Measurements from ENCODE around the gene ZNF175.

The ZNF175 gene

GRCh38 chr19:51587264-51588191 lies 16.4 kb downstream of the ZNF175 start:
- peaks cover 28% of the 10 kb centered on the region for H3K36me3 ChIP-seq (ENCODE audit: control insufficient read depth, insufficient read depth, low read length)
- DNase-seq: no peak
- peaks cover 21% of the 10 kb centered on the region for H3K9me3 ChIP-seq (ENCODE audit: control insufficient read depth, low read length)
- H3K4me1 ChIP-seq (ENCODE audit: control insufficient read depth, insufficient read depth, low read length, poor library complexity, severe bottlenecking): no peaks in the 10 kb centered on the region
- no peak overlapping the region for H3K4me3 ChIP-seq (ENCODE audit: insufficient read depth, low read depth, low read length, poor library complexity, severe bottlenecking)
- no peak overlapping the region for H3K27ac ChIP-seq (ENCODE audit: insufficient read depth, low read length, poor library complexity, severe bottlenecking)
- no peaks in the 10 kb centered on the region for H3K27me3 ChIP-seq (replicated peaks; ENCODE audit: control insufficient read depth, insufficient read depth, low read length, poor library complexity, severe bottlenecking)

GRCh38 chr19:51589511-51589910 lies 18.4 kb downstream of the ZNF175 start:
- peaks cover 5% of the 10 kb centered on the region for H3K4me1 ChIP-seq (ENCODE audit: control insufficient read depth, insufficient read depth, low read length, poor library complexity, severe bottlenecking)

GRCh38 chr19:51590441-51590840 lies 19.4 kb downstream of the ZNF175 start:
- H3K27ac ChIP-seq (ENCODE audit: insufficient read depth, low read length, poor library complexity, severe bottlenecking): no peak overlapping the region
- no peak for DNase-seq
- no peak overlapping the region for H3K4me3 ChIP-seq (ENCODE audit: insufficient read depth, low read depth, low read length, poor library complexity, severe bottlenecking)
- H3K9me3 ChIP-seq (ENCODE audit: control insufficient read depth, low read length): peaks cover 21% of the 10 kb centered on the region
- H3K36me3 ChIP-seq (ENCODE audit: control insufficient read depth, insufficient read depth, low read length): peaks cover 13% of the 10 kb centered on the region
- H3K4me1 ChIP-seq (ENCODE audit: control insufficient read depth, insufficient read depth, low read length, poor library complexity, severe bottlenecking): peaks cover 9% of the 10 kb centered on the region
- H3K27me3 ChIP-seq (replicated peaks; ENCODE audit: control insufficient read depth, insufficient read depth, low read length, poor library complexity, severe bottlenecking): no peaks in the 10 kb centered on the region

More at GRCh38 chr19:51589511-51589910, 18.4 kb downstream of the ZNF175 start:
- Histone ChIP-seq H3K36me3 (ENCODE audit: control insufficient read depth, insufficient read depth, low read length) (peaks cover 14% of the 10 kb centered on the region), H3K9me3 (ENCODE audit: control insufficient read depth, low read length) (peaks cover 21% of the 10 kb centered on the region), H3K27ac (ENCODE audit: insufficient read depth, low read length, poor library complexity, severe bottlenecking) (no peak overlapping the region), H3K27me3 (replicated peaks; ENCODE audit: control insufficient read depth, insufficient read depth, low read length, poor library complexity, severe bottlenecking) (no peaks in the 10 kb centered on the region), H3K4me3 (ENCODE audit: insufficient read depth, low read depth, low read length, poor library complexity, severe bottlenecking) (no peak overlapping the region)
- no peak for DNase-seq

- no peak overlapping the region for H3K27ac ChIP-seq (ENCODE audit: insufficient read depth, low read length, poor library complexity, severe bottlenecking)
- H3K9me3 ChIP-seq (ENCODE audit: control insufficient read depth, low read length): peaks cover 11% of the 10 kb centered on the region
- no peaks in the 10 kb centered on the region for H3K36me3 ChIP-seq (ENCODE audit: control insufficient read depth, insufficient read depth, low read length)
- H3K4me3 ChIP-seq (ENCODE audit: insufficient read depth, low read depth, low read length, poor library complexity, severe bottlenecking): no peak overlapping the region
- H3K4me1 ChIP-seq (ENCODE audit: control insufficient read depth, insufficient read depth, low read length, poor library complexity, severe bottlenecking): peaks cover 9% of the 10 kb centered on the region
- no peaks in the 10 kb centered on the region for H3K27me3 ChIP-seq (replicated peaks; ENCODE audit: control insufficient read depth, insufficient read depth, low read length, poor library complexity, severe bottlenecking)
- DNase-seq: no peak
Observed at GRCh38 chr19:51592521-51592920, 21.4 kb downstream of the ZNF175 start.

- DNase-seq: no peak
- H3K36me3 ChIP-seq (ENCODE audit: control insufficient read depth, insufficient read depth, low read length): no peaks in the 10 kb centered on the region
- H3K4me3 ChIP-seq (ENCODE audit: insufficient read depth, low read depth, low read length, poor library complexity, severe bottlenecking): peak overlapping the region; percentile 61
- H3K27ac ChIP-seq (ENCODE audit: insufficient read depth, low read length, poor library complexity, severe bottlenecking): no peak overlapping the region
- peaks cover 9% of the 10 kb centered on the region for H3K4me1 ChIP-seq (ENCODE audit: control insufficient read depth, insufficient read depth, low read length, poor library complexity, severe bottlenecking)
- no peaks in the 10 kb centered on the region for H3K27me3 ChIP-seq (replicated peaks; ENCODE audit: control insufficient read depth, insufficient read depth, low read length, poor library complexity, severe bottlenecking)
- peaks cover 4% of the 10 kb centered on the region for H3K9me3 ChIP-seq (ENCODE audit: control insufficient read depth, low read length)
Observed at GRCh38 chr19:51593138-51593890, 22.2 kb downstream of the ZNF175 start.

- H3K9me3 ChIP-seq (ENCODE audit: control insufficient read depth, low read length): no peaks in the 10 kb centered on the region
- H3K27ac ChIP-seq (ENCODE audit: insufficient read depth, low read length, poor library complexity, severe bottlenecking): no peak overlapping the region
- H3K27me3 ChIP-seq (replicated peaks; ENCODE audit: control insufficient read depth, insufficient read depth, low read length, poor library complexity, severe bottlenecking): no peaks in the 10 kb centered on the region
- DNase-seq: peak; percentile 85 to 95 (median 89)
- H3K4me1 ChIP-seq (ENCODE audit: control insufficient read depth, insufficient read depth, low read length, poor library complexity, severe bottlenecking): peaks cover 9% of the 10 kb centered on the region
- peak overlapping the region; percentile 61 for H3K4me3 ChIP-seq (ENCODE audit: insufficient read depth, low read depth, low read length, poor library complexity, severe bottlenecking)
- no peaks in the 10 kb centered on the region for H3K36me3 ChIP-seq (ENCODE audit: control insufficient read depth, insufficient read depth, low read length)
Observed at GRCh38 chr19:51593969-51594773, 23.1 kb downstream of the ZNF175 start.

- Histone ChIP-seq H3K4me1 (ENCODE audit: control insufficient read depth, insufficient read depth, low read length, poor library complexity, severe bottlenecking) (peaks cover 9% of the 10 kb centered on the region), H3K9me3 (ENCODE audit: control insufficient read depth, low read length) (no peaks in the 10 kb centered on the region), H3K27ac (ENCODE audit: insufficient read depth, low read length, poor library complexity, severe bottlenecking) (no peak overlapping the region), H3K36me3 (ENCODE audit: control insufficient read depth, insufficient read depth, low read length) (no peaks in the 10 kb centered on the region), H3K27me3 (replicated peaks; ENCODE audit: control insufficient read depth, insufficient read depth, low read length, poor library complexity, severe bottlenecking) (no peaks in the 10 kb centered on the region), H3K4me3 (ENCODE audit: insufficient read depth, low read depth, low read length, poor library complexity, severe bottlenecking) (peak overlapping the region; percentile 61)
- DNase-seq: no peak
Observed at GRCh38 chr19:51594774-51595109, 23.7 kb downstream of the ZNF175 start.

- Histone ChIP-seq H3K4me3 (ENCODE audit: insufficient read depth, low read depth, low read length, poor library complexity, severe bottlenecking) (no peak overlapping the region), H3K36me3 (ENCODE audit: control insufficient read depth, insufficient read depth, low read length) (no peaks in the 10 kb centered on the region), H3K4me1 (ENCODE audit: control insufficient read depth, insufficient read depth, low read length, poor library complexity, severe bottlenecking) (peaks cover 9% of the 10 kb centered on the region), H3K27me3 (replicated peaks; ENCODE audit: control insufficient read depth, insufficient read depth, low read length, poor library complexity, severe bottlenecking) (peaks cover 4% of the 10 kb centered on the region), H3K9me3 (ENCODE audit: control insufficient read depth, low read length) (no peaks in the 10 kb centered on the region), H3K27ac (ENCODE audit: insufficient read depth, low read length, poor library complexity, severe bottlenecking) (no peak overlapping the region)
- no peak for DNase-seq
Observed at GRCh38 chr19:51595190-51596175, 24.4 kb downstream of the ZNF175 start.
